HepG2 (cell line): Measurements from ENCODE around the gene NOC3L. TPM values are rescaled to one million over a fixed set of nuclear protein-coding genes. Genes with fewer than 3 reads are reported as not detected.

ENCODE experiments used
- ATAC-seq: fragments of 200-7000 bp; cut with Tn5 transposase; 3 replicates; pipeline ENCODE4 v1.9.1; 2020; ENCODE audit warnings: mild to moderate bottlenecking, moderate library complexity
- BruUV-seq: library from RNA; stranded (reverse); fragments of 400-500 nt; replicated peaks from 2 replicates; lab custom pipeline; 2021; lab: Mats Ljungman, UMichigan
- CTCF ChIA-PET: fragments of 300-600 bp; formaldehyde crosslinking; extraction: SDS; loops from one replicate; lab custom pipeline; 2021; ENCODE audit warnings: low total read pairs, inconsistent platforms, low intra/inter-chr PET ratio; lab: Yijun Ruan, JAX
- POLR2A ChIA-PET: fragments of 350-600 bp; sonication (Branson Sonifier 250); formaldehyde crosslinking; loops from one replicate; lab custom pipeline; 2020; ENCODE audit warnings: antibody characterized with exemption, inconsistent platforms; lab: Yijun Ruan, JAX
- DNase-seq: peaks from one replicate; pipeline ENCODE4 v3.0.0-alpha.2; 2015; ENCODE audit warnings: low spot score
- FAIRE-seq: peaks from 3 replicates; lab custom pipeline; 2011; peaks lifted over from hg19 to GRCh38; lab: Jason Lieb, UNC
- H2AFZ ChIP-seq: one replicate; pipeline ENCODE4 v1.6.1; 2011; ENCODE audit warnings: low read length, inconsistent platforms
- H3K27ac ChIP-seq: fragments of 300-600 bp; 3 replicates; pipeline ENCODE4 v1.8.0; 2011; ENCODE audit warnings: mixed run types, mild to moderate bottlenecking, mixed read lengths, low read length, inconsistent platforms; ENCODE audit not compliant: insufficient read depth; ENCODE audit errors: extremely low read length
- H3K27me3 ChIP-seq, 2 experiments: fragments of 200-600 bp in 1 of 2; 2 replicates in 1 of 2; 3 replicates in 1 of 2; pipeline versions ENCODE4 v1.6.0 to v1.8.0; 2011; ENCODE audit warnings: low read length in 2 of 2, mild to moderate bottlenecking in 2 of 2, moderate library complexity in 2 of 2, inconsistent platforms in 1 of 2; ENCODE audit not compliant: insufficient read depth in 2 of 2, control insufficient read depth in 1 of 2
- H3K36me3 ChIP-seq, 2 experiments: fragments of 200-600 bp in 1 of 2; replicated peaks in 1 of 2; 2 replicates in 1 of 2; 3 replicates in 1 of 2; pipeline versions ENCODE4 v1.5.1 to v1.8.0; 2011; ENCODE audit warnings: low read length in 2 of 2, inconsistent platforms in 1 of 2; ENCODE audit not compliant: insufficient read depth in 2 of 2, control insufficient read depth in 1 of 2
- H3K4me1 ChIP-seq: 2 replicates; pipeline ENCODE4 v1.5.1; 2012; ENCODE audit warnings: low read length, inconsistent platforms; ENCODE audit not compliant: insufficient read depth
- H3K4me2 ChIP-seq: 2 replicates; pipeline ENCODE4 v1.6.0; 2011; ENCODE audit warnings: low read depth, low read length, inconsistent platforms
- H3K4me3 ChIP-seq, 3 experiments: fragments of 200-600 bp in 1 of 3; sonication (generic), shearing (Covaris generic) in 1 of 3; replicated peaks in 1 of 3; 2 replicates each; pipeline ENCODE4 v1.5.1; 2011 to 2016; ENCODE audit warnings: low read length in 3 of 3, inconsistent platforms in 2 of 3, low read depth in 2 of 3, mild to moderate bottlenecking in 2 of 3, control low read depth in 1 of 3, mixed read lengths in 1 of 3; ENCODE audit not compliant: insufficient read depth in 1 of 3
- H3K79me2 ChIP-seq: one replicate; pipeline ENCODE4 v1.6.1; 2011; ENCODE audit warnings: low read length, inconsistent platforms; ENCODE audit not compliant: insufficient read depth
- H3K9ac ChIP-seq: 2 replicates; pipeline ENCODE4 v1.6.0; 2011; ENCODE audit warnings: mild to moderate bottlenecking, low read depth, low read length, inconsistent platforms; ENCODE audit not compliant: insufficient read depth
- H3K9me3 ChIP-seq: 2 replicates; pipeline ENCODE4 v1.5.1; 2012; ENCODE audit warnings: mild to moderate bottlenecking, low read length
- H4K20me1 ChIP-seq: 2 replicates; pipeline ENCODE4 v1.6.0; 2011; ENCODE audit warnings: inconsistent platforms, mild to moderate bottlenecking, low read length, moderate library complexity; ENCODE audit not compliant: insufficient read depth
- FLYWCH1 ChIP-seq: sonication (generic); formaldehyde crosslinking; IDR thresholded peaks from 2 replicates; pipeline ENCODE4 v1.8.1; 2023; ENCODE audit warnings: mild to moderate bottlenecking, missing genetic modification reagents
- HIVEP1 ChIP-seq: sonication (generic); formaldehyde crosslinking; IDR thresholded peaks from 2 replicates; pipeline ENCODE4 v1.4.0; 2020; ENCODE audit warnings: mild to moderate bottlenecking, missing genetic modification reagents
- HOXA5 ChIP-seq: sonication (generic); formaldehyde crosslinking; IDR thresholded peaks from 2 replicates; pipeline ENCODE4 v1.4.0; 2020; ENCODE audit warnings: missing genetic modification reagents
- KDM5B ChIP-seq: sonication (generic); formaldehyde crosslinking; IDR thresholded peaks from 2 replicates; pipeline ENCODE4 v1.4.0; 2020; ENCODE audit warnings: missing genetic modification reagents, mild to moderate bottlenecking, borderline replicate concordance
- LBX2 ChIP-seq: sonication (generic); formaldehyde crosslinking; IDR thresholded peaks from 2 replicates; pipeline ENCODE4 v1.5.0; 2020; ENCODE audit warnings: missing genetic modification reagents, mild to moderate bottlenecking, borderline replicate concordance
- LCORL ChIP-seq, 2 experiments: fragments of 450-650 bp in 1 of 2; sonication (generic) in 1 of 2; formaldehyde crosslinking in 1 of 2; IDR thresholded peaks; 2 replicates each; pipeline versions ENCODE4 v1.5.0 to v1.6.1; 2017 to 2020; ENCODE audit warnings: antibody characterized with exemption in 1 of 2, missing genetic modification reagents in 1 of 2
- MXD3 ChIP-seq: IDR thresholded peaks from 2 replicates; pipeline ENCODE4 v1.6.1; 2016; ENCODE audit warnings: mild to moderate bottlenecking, missing biosample characterization, missing genetic modification reagents
- MXD4 ChIP-seq: IDR thresholded peaks from 2 replicates; pipeline ENCODE4 v1.6.1; 2016; ENCODE audit warnings: mild to moderate bottlenecking, missing biosample characterization, missing genetic modification reagents
- PBX2 ChIP-seq: IDR thresholded peaks from 2 replicates; pipeline ENCODE4 v1.6.1; 2016; ENCODE audit warnings: control low read depth
- RORA ChIP-seq: sonication (generic); formaldehyde crosslinking; IDR thresholded peaks from 2 replicates; pipeline ENCODE4 v1.5.0; 2020; ENCODE audit warnings: mild to moderate bottlenecking, missing genetic modification reagents, moderate library complexity
- RXRA ChIP-seq: sonication (generic); formaldehyde crosslinking; IDR thresholded peaks from 2 replicates; pipeline ENCODE4 v1.5.1; 2020; ENCODE audit warnings: missing genetic modification reagents
- TAF1 ChIP-seq: sonication (generic); formaldehyde crosslinking; IDR thresholded peaks from 2 replicates; pipeline ENCODE4 v1.4.0; 2020; ENCODE audit warnings: missing genetic modification reagents
- TRIM22 ChIP-seq: fragments of 450-650 bp; IDR thresholded peaks from 2 replicates; pipeline ENCODE4 v1.6.1; 2017
- ZC3H13 ChIP-seq: sonication (generic); formaldehyde crosslinking; IDR thresholded peaks from 2 replicates; pipeline ENCODE4 v1.8.1; 2023; ENCODE audit warnings: mild to moderate bottlenecking, missing genetic modification reagents, moderate library complexity
- ZFP36 ChIP-seq: fragments of 150-350 bp; IDR thresholded peaks from 2 replicates; pipeline ENCODE4 v1.6.1; 2018; ENCODE audit warnings: borderline replicate concordance, low read length, low read depth; ENCODE audit not compliant: partially characterized antibody
- ZNF3 ChIP-seq: IDR thresholded peaks from 2 replicates; pipeline ENCODE4 v1.7.0; 2017; ENCODE audit warnings: inconsistent platforms
- ZNF441 ChIP-seq: sonication (generic); formaldehyde crosslinking; IDR thresholded peaks from 2 replicates; pipeline ENCODE4 v1.7.0; 2021; ENCODE audit warnings: missing genetic modification reagents, borderline replicate concordance
- ZNF761 ChIP-seq: sonication (generic); formaldehyde crosslinking; conservative IDR thresholded peaks from 2 replicates; pipeline ENCODE4 v1.4.0; 2020; ENCODE audit warnings: mild to moderate bottlenecking, missing genetic modification reagents
- WGBS: methylation state at CpG from one replicate; pipeline ENCODE4 v1.1.6; 2017; ENCODE audit warnings: low lambda C conversion rate; 5-methylcytosine and 5-hydroxymethylcytosine counted together
- in situ Hi-C: cut with HindIII; loops from 2 replicates; pipeline ENCODE4 v1.10.0; 2017; ENCODE audit warnings: low pct_unique_long_range_greater_than_20kb; ENCODE audit not compliant: extremely low pct_ligation_motif_present
- intact Hi-C: fragments of 100-400 bp; cut with micrococcal nuclease; formaldehyde crosslinking; loops from one replicate; pipeline ENCODE4 v1.10.0; 2022; ENCODE audit not compliant: unreplicated experiment
- polyA plus RNA-seq, 8 experiments: library from polyadenylated mRNA; depleted of rRNA in 3 of 8; stranded (reverse) in 7 of 8; unstranded in 1 of 8; fragments of >200 nt; fragmentation: Illumina TruSeq in 4 of 8; extraction: Trizol in 4 of 8; gene quantifications; 2 replicates each; pipeline versions ENCODE4 v1.2.1 to v1.2.3, GENCODE V29; 2011 to 2016; ENCODE audit warnings: low read depth in 4 of 8, missing spikeins in 1 of 8, mixed read lengths in 1 of 8; ENCODE audit not compliant: insufficient read depth in 1 of 8
- total RNA-seq, 5 experiments: library from RNA; depleted of rRNA; stranded (reverse); fragments of >200 nt; fragmentation: Illumina TruSeq; extraction: Trizol; gene quantifications; 2 replicates each; pipeline ENCODE4 v1.2.3, GENCODE V29; 2016; ENCODE audit warnings: low read depth in 1 of 5

NOC3L gene
- total and polyA plus RNA-seq, 2 of the 13 experiments (the other 11 are each of a cell fraction or from before 2014, with no cell fraction given), result 7.8 to 36.6 TPM

- TF ChIP-seq MXD4 (CRISPR knock-in tag) (0 out of 2 replicates have a peak, but pooled peaks have one; percentile 50), TAF1 (CRISPR knock-in tag) (no peak), ZNF441 (CRISPR knock-in tag) (0 out of 2 replicates have a peak, but pooled peaks have one; percentile 45), KDM5B (CRISPR knock-in tag) (peak; percentile 48; the same call in 1 of the 2 replicates), LBX2 (CRISPR knock-in tag) (0 out of 2 replicates have a peak, but pooled peaks have one; percentile 20), FLYWCH1 (no peak), HOXA5 (0 out of 2 replicates have a peak, but pooled peaks have one; percentile 16), RXRA (CRISPR knock-in tag) (peak; percentile 26; the same call in 1 of the 2 replicates), LCORL (IDR thresholded peaks at IDR 0.05) (no peak), LCORL (CRISPR knock-in tag; IDR thresholded peaks at IDR 0.05) (peak; percentile 59; the same call in 1 of the 2 replicates)
- TF ChIP-seq, all 625 proteins: peak for 90
These were observed 52.4 kb downstream of the NOC3L start (continued) for GRCh38 chr10:94310369-94310768.

GRCh38 chr10:94308866-94309265 lies 53.9 kb downstream of the NOC3L start:
- Histone ChIP-seq H2AFZ (no peak overlapping the region), H3K27me3 (no peaks in the 10 kb centered on the region; a peak in 1 of 5 replicates), H3K4me1 (peaks cover 31% of the 10 kb centered on the region), H3K4me3 (no peak overlapping the region), H3K4me2 (no peak overlapping the region), H3K79me2 (no peaks in the 10 kb centered on the region), H3K9me3 (no peaks in the 10 kb centered on the region), H4K20me1 (no peaks in the 10 kb centered on the region), H3K27ac (no peak overlapping the region), H3K9ac (no peak overlapping the region), H3K36me3 (no peaks in the 10 kb centered on the region)
- ChIA-PET POLR2A (no interaction called here), CTCF (no interaction called here)
- BruUV-seq, result no TSS peak
- no peak for FAIRE-seq
- in situ Hi-C loops (no loop called here), intact Hi-C loops (no loop called here)
- ATAC-seq, result no peak
- 96% methylated on average over 3 of the region's 3 CpGs for WGBS
- DNase-seq, result no peak
- TF ChIP-seq RXRA (CRISPR knock-in tag), result no peak
- no peak for TF ChIP-seq HIVEP1
- no peak for TF ChIP-seq PBX2
- TF ChIP-seq ZFP36, result no peak
- no peak for TF ChIP-seq TRIM22
- no peak for TF ChIP-seq RORA
- TF ChIP-seq ZNF3 (CRISPR knock-in tag), result no peak
- no peak for TF ChIP-seq ZNF761 (CRISPR knock-in tag)
- TF ChIP-seq MXD3 (CRISPR knock-in tag), result no peak
- TF ChIP-seq ZC3H13 (CRISPR knock-in tag), result no peak
